ENCODE data around the gene EXOSC3. TPM values are rescaled to one million over a fixed set of nuclear protein-coding genes. Genes with fewer than 3 reads are reported as not detected.

The EXOSC3 gene
- total and polyA plus RNA-seq, 8 donors: 7.2 to 19.9 (median 13.8) TPM

GRCh38 chr9:37730256-37730655 is 54.6 kb downstream of the EXOSC3 start:
- DNase-seq: no peak
- H3K4me3 ChIP-seq: no peak overlapping the region
- no peaks in the 10 kb centered on the region for H3K9me3 ChIP-seq
- H3K27ac ChIP-seq: no peak overlapping the region
- no peaks in the 10 kb centered on the region for H3K4me1 ChIP-seq
- no peak for TF ChIP-seq CTCF (IDR thresholded peaks at IDR 0.05)
- no peak for ATAC-seq
- no peaks in the 10 kb centered on the region for H3K27me3 ChIP-seq
- FAIRE-seq: no peak
- 59 to 70% methylated on average over 3 of the region's 3 CpGs for WGBS, 2 donors
- intact Hi-C loops (cut with DNase I): no loop called here
- no peaks in the 10 kb centered on the region for H3K36me3 ChIP-seq

Other genes starting within 250 kb of the EXOSC3 start
- gene FBXO10, start 208.7 kb downstream of the EXOSC3 start, total RNA-seq: 1 to 10 TPM; 3.9 to 7.9 (median 6.0) TPM
- 1 to 10 TPM; 6.1 to 6.2 TPM for gene FBXO10, start 208.7 kb downstream of the EXOSC3 start, polyA plus RNA-seq
- gene TOMM5, start 192.5 kb downstream of the EXOSC3 start, total RNA-seq: 10 to 100 TPM; 22.8 to 40.3 (median 33.9) TPM
- 10 to 100 TPM; 54.0 to 59.2 TPM for gene TOMM5, start 192.5 kb downstream of the EXOSC3 start, polyA plus RNA-seq
- under 1 TPM; 0.16 to 0.95 (median 0.45) TPM for gene FRMPD1, start 134.1 kb downstream of the EXOSC3 start, total RNA-seq
- gene FRMPD1, start 134.1 kb downstream of the EXOSC3 start, polyA plus RNA-seq: 1 to 10 TPM; 1.2 to 1.5 TPM
- 1 to 10 TPM; 4.0 to 7.3 (median 5.4) TPM for gene TRMT10B, start 31.3 kb downstream of the EXOSC3 start, total RNA-seq
- 1 to 10 TPM; 6.5 to 8.8 TPM for gene TRMT10B, start 31.3 kb downstream of the EXOSC3 start, polyA plus RNA-seq
- 10 to 100 TPM; 14.2 to 19.6 (median 16.4) TPM for gene DCAF10, start 15.7 kb upstream of the EXOSC3 start, total RNA-seq
- 1 to 10 TPM; 3.9 to 6.6 TPM for gene DCAF10, start 15.7 kb upstream of the EXOSC3 start, polyA plus RNA-seq
- 10 to 100 TPM; 11.6 to 19.0 (median 15.0) TPM for gene SLC25A51, start 119.1 kb upstream of the EXOSC3 start, total RNA-seq
- 1 to 10 TPM; 3.1 to 5.1 TPM for gene SLC25A51, start 119.1 kb upstream of the EXOSC3 start, polyA plus RNA-seq

Data from pancreas (tissue), 10 donors.